ENCODE data around the gene ITM2C.

Gene ITM2C

DNA sequence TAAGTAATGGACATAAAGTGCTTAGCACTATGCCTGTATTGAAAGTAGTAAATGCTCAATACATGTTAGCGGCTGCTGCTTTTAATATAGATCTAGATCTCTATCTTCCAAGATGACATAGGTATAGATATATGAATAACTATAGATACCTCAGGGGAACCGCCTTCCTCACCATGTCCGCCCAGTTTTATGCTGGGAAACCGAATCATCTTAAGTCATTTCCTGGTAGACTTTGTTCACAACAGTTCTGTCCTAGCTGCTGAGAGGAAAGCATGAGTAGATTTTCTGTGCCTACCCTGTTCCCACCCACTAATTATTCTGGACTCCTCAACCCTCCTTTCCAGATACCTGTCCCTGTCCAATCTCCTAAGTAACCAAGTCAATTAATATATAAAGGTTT lies 21.6 kb upstream of the ITM2C start (continued):
- TF ChIP-seq, protein P1, sequence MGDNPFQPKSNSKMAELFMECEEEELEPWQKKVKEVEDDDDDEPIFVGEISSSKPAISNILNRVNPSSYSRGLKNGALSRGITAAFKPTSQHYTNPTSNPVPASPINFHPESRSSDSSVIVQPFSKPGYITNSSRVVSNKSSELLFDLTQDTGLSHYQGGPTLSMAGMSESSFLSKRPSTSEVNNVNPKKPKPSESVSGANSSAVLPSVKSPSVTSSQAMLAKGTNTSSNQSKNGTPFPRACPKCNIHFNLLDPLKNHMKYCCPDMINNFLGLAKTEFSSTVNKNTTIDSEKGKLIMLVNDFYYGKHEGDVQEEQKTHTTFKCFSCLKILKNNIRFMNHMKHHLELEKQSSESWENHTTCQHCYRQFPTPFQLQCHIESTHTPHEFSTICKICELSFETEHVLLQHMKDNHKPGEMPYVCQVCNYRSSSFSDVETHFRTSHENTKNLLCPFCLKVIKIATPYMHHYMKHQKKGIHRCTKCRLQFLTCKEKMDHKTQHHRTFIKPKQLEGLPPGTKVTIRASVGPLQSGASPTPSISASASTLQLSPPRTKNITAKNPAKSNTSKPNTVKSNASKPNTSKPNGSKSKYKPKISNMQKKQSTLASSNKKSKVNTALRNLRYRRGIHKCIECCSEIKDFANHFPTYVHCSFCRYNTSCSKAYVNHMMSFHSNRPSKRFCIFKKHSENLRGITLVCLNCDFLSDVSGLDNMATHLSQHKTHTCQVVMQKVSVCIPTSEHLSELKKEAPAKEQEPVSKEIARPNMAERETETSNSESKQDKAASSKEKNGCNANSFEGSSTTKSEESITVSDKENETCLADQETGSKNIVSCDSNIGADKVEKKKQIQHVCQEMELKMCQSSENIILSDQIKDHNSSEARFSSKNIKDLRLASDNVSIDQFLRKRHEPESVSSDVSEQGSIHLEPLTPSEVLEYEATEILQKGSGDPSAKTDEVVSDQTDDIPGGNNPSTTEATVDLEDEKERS (tag by site-specific recombination; IDR thresholded peaks at IDR 0.05) = no peak

DNA sequence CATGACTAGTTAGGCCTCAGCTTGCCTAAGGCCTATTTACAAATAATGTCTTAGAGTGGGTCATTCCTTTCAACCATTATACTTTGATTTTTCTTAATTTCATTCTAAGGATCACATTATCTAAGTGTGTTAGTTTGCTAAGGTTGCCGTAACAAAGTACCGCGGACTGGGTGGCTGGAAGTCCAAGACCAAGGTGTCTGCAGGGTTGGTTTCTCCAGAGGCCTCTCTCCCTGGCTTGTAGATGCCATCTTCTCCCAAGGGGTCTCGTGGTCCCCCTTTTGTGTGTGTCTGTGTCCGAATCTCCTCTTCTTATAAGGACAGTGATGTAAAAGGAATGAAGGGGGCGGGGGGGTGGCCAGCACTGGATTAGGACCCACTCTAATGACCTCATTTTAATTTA lies 18.4 kb upstream of the ITM2C start:
- H3K27ac ChIP-seq (ENCODE audit: extremely low read depth, low read depth, low read length) = no peak overlapping the region
- CTCF ChIA-PET = interaction anchor here (0.7 to 5.4 kb wide), 4 partner anchors 11 to 146 kb away, joined by 3 to 35 read pairs (median 20); no protein-coding TSS in a partner anchor
- no peaks in the 10 kb centered on the region for H3K9me3 ChIP-seq (ENCODE audit: control insufficient read depth, insufficient read depth, low read depth, low read length)
- H3K4me3 ChIP-seq (ENCODE audit: low read depth, low read length) = no peak overlapping the region
- TF ChIP-seq ZNF548 (tag by site-specific recombination; IDR thresholded peaks at IDR 0.05) = peak; percentile 96
- TF ChIP-seq, protein P2, sequence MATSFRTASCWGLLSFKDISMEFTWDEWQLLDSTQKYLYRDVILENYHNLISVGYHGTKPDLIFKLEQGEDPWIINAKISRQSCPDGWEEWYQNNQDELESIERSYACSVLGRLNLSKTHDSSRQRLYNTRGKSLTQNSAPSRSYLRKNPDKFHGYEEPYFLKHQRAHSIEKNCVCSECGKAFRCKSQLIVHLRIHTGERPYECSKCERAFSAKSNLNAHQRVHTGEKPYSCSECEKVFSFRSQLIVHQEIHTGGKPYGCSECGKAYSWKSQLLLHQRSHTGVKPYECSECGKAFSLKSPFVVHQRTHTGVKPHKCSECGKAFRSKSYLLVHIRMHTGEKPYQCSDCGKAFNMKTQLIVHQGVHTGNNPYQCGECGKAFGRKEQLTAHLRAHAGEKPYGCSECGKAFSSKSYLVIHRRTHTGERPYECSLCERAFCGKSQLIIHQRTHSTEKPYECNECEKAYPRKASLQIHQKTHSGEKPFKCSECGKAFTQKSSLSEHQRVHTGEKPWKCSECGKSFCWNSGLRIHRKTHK (tag by site-specific recombination; IDR thresholded peaks at IDR 0.05) = no peak
- TF ChIP-seq ZNF404 (tag by site-specific recombination; IDR thresholded peaks at IDR 0.05) = no peak
- POLR2A ChIA-PET = no interaction called here
- no peaks in the 10 kb centered on the region for H3K4me1 ChIP-seq (ENCODE audit: control insufficient read depth, insufficient read depth, low read length)
- H3K36me3 ChIP-seq (ENCODE audit: control insufficient read depth in 2 of 2, insufficient read depth in 1 of 2, low read length in 2 of 2) = no peaks in the 10 kb centered on the region

DNA sequence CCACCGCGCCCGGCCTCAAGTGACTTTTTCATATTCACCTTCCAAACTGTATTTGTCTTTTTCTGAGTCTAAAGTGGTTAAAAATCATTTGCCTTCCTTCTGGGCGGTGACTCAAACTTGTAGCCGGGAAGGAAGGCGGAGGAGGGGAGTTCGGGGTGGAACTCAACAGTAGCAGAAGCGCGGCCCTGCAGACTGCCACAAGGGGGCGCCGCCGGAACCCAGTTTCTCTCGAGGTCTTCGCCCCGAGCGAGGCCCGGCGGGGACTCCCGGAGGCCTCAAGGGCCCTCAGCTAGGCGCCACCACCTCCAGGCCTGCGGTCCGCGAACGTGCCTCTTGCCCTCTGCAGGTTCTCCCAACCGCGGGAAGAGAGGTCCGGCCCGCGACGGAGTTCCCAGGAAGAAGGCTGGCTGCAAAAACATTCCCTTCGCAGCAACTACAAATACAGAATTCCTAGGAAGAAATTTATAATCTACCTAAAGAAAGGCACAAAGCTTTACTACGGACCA lies 16.8 kb upstream of the ITM2C start:
- H3K4me3 ChIP-seq (ENCODE audit: low read depth, low read length) = no peak overlapping the region
- CTCF ChIA-PET = interaction anchor here (0.6 to 5.4 kb wide), 30 partner anchors 8 to 1264 kb away, joined by 3 to 35 read pairs (median 4); partner anchors contain the start of gene ITM2C
- H3K27ac ChIP-seq (ENCODE audit: extremely low read depth, low read depth, low read length) = no peak overlapping the region
- POLR2A ChIA-PET = interaction anchor here (0.7 to 1.1 kb wide), 2 partner anchors 21 to 172 kb away, joined by 3 read pairs; no protein-coding TSS in a partner anchor
- no peaks in the 10 kb centered on the region for H3K36me3 ChIP-seq (ENCODE audit: control insufficient read depth in 2 of 2, insufficient read depth in 1 of 2, low read length in 2 of 2)
- no peaks in the 10 kb centered on the region for H3K4me1 ChIP-seq (ENCODE audit: control insufficient read depth, insufficient read depth, low read length)
- H3K9me3 ChIP-seq (ENCODE audit: control insufficient read depth, insufficient read depth, low read depth, low read length) = no peaks in the 10 kb centered on the region; the same call in 1 of the 2 replicates
- TF ChIP-seq GLIS1 (tag by site-specific recombination; IDR thresholded peaks at IDR 0.05) (peak; percentile 31; the same call in 1 of the 2 replicates), ZNF560 (tag by site-specific recombination; IDR thresholded peaks at IDR 0.05; ENCODE audit: borderline replicate concordance) (peak; percentile 65), ZNF114 (tag by site-specific recombination; IDR thresholded peaks at IDR 0.05) (no peak), ZNF660 (tag by site-specific recombination; IDR thresholded peaks at IDR 0.05) (peak; percentile 75; the same call in 1 of the 2 replicates), ZIC2 (tag by site-specific recombination; IDR thresholded peaks at IDR 0.05) (peak; percentile 61), ZNF629 (tag by site-specific recombination; IDR thresholded peaks at IDR 0.05) (0 out of 2 replicates have a peak, but pooled peaks have one; percentile 25)
- TF ChIP-seq, protein P3, sequence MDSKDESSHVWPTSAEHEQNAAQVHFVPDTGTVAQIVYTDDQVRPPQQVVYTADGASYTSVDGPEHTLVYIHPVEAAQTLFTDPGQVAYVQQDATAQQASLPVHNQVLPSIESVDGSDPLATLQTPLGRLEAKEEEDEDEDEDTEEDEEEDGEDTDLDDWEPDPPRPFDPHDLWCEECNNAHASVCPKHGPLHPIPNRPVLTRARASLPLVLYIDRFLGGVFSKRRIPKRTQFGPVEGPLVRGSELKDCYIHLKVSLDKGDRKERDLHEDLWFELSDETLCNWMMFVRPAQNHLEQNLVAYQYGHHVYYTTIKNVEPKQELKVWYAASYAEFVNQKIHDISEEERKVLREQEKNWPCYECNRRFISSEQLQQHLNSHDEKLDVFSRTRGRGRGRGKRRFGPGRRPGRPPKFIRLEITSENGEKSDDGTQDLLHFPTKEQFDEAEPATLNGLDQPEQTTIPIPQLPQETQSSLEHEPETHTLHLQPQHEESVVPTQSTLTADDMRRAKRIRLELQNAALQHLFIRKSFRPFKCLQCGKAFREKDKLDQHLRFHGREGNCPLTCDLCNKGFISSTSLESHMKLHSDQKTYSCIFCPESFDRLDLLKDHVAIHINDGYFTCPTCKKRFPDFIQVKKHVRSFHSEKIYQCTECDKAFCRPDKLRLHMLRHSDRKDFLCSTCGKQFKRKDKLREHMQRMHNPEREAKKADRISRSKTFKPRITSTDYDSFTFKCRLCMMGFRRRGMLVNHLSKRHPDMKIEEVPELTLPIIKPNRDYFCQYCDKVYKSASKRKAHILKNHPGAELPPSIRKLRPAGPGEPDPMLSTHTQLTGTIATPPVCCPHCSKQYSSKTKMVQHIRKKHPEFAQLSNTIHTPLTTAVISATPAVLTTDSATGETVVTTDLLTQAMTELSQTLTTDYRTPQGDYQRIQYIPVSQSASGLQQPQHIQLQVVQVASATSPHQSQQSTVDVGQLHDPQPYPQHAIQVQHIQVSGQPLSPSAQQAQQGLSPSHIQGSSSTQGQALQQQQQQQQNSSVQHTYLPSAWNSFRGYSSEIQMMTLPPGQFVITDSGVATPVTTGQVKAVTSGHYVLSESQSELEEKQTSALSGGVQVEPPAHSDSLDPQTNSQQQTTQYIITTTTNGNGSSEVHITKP (tag by site-specific recombination; IDR thresholded peaks at IDR 0.05) = 0 out of 2 replicates have a peak, but pooled peaks have one; percentile 12
- TF ChIP-seq, protein P4, sequence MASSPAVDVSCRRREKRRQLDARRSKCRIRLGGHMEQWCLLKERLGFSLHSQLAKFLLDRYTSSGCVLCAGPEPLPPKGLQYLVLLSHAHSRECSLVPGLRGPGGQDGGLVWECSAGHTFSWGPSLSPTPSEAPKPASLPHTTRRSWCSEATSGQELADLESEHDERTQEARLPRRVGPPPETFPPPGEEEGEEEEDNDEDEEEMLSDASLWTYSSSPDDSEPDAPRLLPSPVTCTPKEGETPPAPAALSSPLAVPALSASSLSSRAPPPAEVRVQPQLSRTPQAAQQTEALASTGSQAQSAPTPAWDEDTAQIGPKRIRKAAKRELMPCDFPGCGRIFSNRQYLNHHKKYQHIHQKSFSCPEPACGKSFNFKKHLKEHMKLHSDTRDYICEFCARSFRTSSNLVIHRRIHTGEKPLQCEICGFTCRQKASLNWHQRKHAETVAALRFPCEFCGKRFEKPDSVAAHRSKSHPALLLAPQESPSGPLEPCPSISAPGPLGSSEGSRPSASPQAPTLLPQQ (tag by site-specific recombination; IDR thresholded peaks at IDR 0.05) = 0 out of 2 replicates have a peak, but pooled peaks have one; percentile 45
- TF ChIP-seq, protein P5, sequence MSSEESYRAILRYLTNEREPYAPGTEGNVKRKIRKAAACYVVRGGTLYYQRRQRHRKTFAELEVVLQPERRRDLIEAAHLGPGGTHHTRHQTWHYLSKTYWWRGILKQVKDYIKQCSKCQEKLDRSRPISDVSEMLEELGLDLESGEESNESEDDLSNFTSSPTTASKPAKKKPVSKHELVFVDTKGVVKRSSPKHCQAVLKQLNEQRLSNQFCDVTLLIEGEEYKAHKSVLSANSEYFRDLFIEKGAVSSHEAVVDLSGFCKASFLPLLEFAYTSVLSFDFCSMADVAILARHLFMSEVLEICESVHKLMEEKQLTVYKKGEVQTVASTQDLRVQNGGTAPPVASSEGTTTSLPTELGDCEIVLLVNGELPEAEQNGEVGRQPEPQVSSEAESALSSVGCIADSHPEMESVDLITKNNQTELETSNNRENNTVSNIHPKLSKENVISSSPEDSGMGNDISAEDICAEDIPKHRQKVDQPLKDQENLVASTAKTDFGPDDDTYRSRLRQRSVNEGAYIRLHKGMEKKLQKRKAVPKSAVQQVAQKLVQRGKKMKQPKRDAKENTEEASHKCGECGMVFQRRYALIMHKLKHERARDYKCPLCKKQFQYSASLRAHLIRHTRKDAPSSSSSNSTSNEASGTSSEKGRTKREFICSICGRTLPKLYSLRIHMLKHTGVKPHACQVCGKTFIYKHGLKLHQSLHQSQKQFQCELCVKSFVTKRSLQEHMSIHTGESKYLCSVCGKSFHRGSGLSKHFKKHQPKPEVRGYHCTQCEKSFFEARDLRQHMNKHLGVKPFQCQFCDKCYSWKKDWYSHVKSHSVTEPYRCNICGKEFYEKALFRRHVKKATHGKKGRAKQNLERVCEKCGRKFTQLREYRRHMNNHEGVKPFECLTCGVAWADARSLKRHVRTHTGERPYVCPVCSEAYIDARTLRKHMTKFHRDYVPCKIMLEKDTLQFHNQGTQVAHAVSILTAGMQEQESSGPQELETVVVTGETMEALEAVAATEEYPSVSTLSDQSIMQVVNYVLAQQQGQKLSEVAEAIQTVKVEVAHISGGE (tag by site-specific recombination; conservative IDR thresholded peaks at IDR 0.05; ENCODE audit: low read depth) = 0 out of 2 replicates have a peak, but pooled peaks have one; percentile 26
- TF ChIP-seq, protein P6, sequence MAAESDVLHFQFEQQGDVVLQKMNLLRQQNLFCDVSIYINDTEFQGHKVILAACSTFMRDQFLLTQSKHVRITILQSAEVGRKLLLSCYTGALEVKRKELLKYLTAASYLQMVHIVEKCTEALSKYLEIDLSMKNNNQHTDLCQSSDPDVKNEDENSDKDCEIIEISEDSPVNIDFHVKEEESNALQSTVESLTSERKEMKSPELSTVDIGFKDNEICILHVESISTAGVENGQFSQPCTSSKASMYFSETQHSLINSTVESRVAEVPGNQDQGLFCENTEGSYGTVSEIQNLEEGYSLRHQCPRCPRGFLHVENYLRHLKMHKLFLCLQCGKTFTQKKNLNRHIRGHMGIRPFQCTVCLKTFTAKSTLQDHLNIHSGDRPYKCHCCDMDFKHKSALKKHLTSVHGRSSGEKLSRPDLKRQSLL (tag by site-specific recombination; IDR thresholded peaks at IDR 0.05) = peak; percentile 32; the same call in 1 of the 2 replicates
- TF ChIP-seq, protein P7, sequence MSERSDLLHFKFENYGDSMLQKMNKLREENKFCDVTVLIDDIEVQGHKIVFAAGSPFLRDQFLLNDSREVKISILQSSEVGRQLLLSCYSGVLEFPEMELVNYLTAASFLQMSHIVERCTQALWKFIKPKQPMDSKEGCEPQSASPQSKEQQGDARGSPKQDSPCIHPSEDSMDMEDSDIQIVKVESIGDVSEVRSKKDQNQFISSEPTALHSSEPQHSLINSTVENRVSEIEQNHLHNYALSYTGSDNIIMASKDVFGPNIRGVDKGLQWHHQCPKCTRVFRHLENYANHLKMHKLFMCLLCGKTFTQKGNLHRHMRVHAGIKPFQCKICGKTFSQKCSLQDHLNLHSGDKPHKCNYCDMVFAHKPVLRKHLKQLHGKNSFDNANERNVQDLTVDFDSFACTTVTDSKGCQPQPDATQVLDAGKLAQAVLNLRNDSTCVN (tag by site-specific recombination; optimal IDR thresholded peaks at IDR 0.05) = peak; percentile 29

Measured in HEK293 (cell line).